GM12872 (cell line): ENCODE data around the gene CLSTN3.

ENCODE experiments used
- CTCF ChIP-seq: IDR thresholded peaks from 3 replicates; pipeline ENCODE4 v1.5.1; 2011; ENCODE audit warnings: low read depth, mild to moderate bottlenecking, low read length, moderate library complexity; ENCODE audit not compliant: insufficient read depth

CLSTN3 gene

DNA sequence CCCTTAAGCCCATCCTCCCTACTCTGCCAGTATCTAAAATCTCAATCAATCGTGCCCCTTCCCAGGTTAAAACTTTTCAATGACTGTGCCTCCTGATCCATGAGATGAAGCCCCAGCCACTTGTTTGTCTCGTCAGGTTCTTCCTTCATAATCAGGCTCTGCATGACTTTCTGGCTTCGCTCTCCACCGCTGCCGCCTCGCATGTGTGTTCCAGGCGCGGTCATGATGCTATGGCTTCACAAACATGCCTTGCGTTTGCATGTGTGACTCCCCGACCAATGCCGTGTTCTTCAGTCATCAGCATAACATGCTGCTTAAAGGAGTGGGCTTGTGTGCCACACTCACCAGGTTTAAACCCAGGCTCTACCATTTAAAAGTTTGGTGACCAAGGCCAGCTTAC, 16.2 kb upstream of the CLSTN3 start:
- TF ChIP-seq CTCF, result no peak

DNA sequence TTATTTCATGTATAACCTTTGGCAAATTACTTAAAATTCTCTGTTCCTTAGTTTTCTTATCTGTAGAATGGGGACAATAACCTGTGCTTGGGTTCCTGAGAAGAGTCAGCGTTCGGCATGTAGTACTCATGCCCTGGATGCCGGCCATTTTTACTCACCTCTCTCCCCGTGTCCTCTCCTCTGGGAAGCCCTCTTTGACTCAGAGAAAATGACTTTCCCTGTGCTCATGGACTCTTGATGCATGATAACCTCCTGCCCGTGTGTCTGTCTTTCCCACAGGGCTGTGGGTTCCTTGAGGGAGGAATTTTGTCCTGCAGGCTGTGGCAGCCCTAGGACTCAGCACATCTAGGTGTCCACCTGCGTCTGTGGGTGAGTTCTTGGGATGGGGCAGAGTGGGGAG, 15.3 kb upstream of the CLSTN3 start:
- TF ChIP-seq CTCF, result no peak

DNA sequence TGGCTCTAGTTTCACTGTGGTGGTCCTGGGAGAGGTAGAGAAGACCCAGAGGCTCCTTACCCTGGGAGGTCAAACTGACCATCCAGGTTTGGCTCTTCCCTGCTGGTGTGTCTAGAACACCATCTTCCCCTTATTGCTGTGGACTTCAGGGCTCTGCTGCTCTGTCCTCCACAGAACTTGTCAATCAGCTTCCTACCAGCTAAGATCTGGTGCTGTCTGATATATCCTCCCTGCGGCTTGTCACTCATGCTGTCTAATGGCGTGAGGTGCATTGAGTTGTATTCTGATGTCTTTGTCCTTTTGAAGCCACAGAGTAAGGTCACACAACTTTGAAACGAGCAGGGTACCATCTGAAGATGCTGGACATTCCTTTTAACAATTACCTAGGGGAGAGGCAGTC, 14.0 kb upstream of the CLSTN3 start:
- no peak for TF ChIP-seq CTCF

DNA sequence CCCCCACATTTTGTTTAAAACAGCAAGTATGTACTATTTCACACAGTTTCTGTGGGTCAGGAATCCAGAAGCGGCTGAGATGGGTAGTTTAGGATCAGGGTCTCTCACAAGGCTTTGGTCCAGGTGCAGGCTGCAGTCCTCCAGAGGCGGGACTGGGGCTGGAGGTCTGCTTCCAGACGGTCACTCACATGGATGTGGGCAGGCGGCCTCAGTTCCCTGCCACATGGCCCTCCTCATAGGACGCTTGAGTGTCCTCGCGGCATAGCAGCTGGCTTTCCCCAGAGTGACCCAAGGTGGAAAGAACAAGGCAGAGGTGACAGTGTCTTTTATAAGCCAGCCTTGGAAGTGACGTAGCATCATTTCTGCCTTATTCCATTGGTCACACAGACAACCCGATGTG, 13.3 kb upstream of the CLSTN3 start:
- no peak for TF ChIP-seq CTCF

GRCh38 chr12:7117670-7118069, 12.5 kb upstream of the CLSTN3 start:
- TF ChIP-seq CTCF, result no peak

- no peak for TF ChIP-seq CTCF
These were observed 11.3 kb upstream of the CLSTN3 start for GRCh38 chr12:7118881-7119280.

GRCh38 chr12:7120166-7120565, 10.0 kb upstream of the CLSTN3 start:
- TF ChIP-seq CTCF, result no peak

- TF ChIP-seq CTCF, result no peak
These were observed 8.8 kb upstream of the CLSTN3 start for GRCh38 chr12:7121324-7121723.
